Nephron progenitor cell (in vitro differentiated cells): ENCODE data around the gene NSUN3.

Source experiments
- DNase-seq: peaks from one replicate; pipeline ENCODE4 v3.0.0; 2021
- H3K27ac Mint-ChIP-seq: 2 replicates; pipeline ENCODE4 v1.8.0; 2021; ENCODE audit warnings: mild to moderate bottlenecking, moderate library complexity, mixed read lengths
- H3K27me3 Mint-ChIP-seq: 2 replicates; pipeline ENCODE4 v1.8.0; 2021; ENCODE audit warnings: mild to moderate bottlenecking, low read depth, mixed read lengths; ENCODE audit not compliant: poor library complexity
- H3K36me3 Mint-ChIP-seq: 2 replicates; pipeline ENCODE4 v1.8.0; 2021; ENCODE audit warnings: low read depth, mixed read lengths
- H3K4me1 Mint-ChIP-seq: 2 replicates; pipeline ENCODE4 v1.8.0; 2021; ENCODE audit warnings: mixed read lengths
- H3K4me3 Mint-ChIP-seq: 2 replicates; pipeline ENCODE4 v1.8.0; 2021; ENCODE audit warnings: mild to moderate bottlenecking, moderate library complexity, mixed read lengths
- H3K9me3 Mint-ChIP-seq: 2 replicates; pipeline ENCODE4 v1.8.0; 2021; ENCODE audit warnings: mild to moderate bottlenecking, moderate library complexity, mixed read lengths
- CTCF ChIP-seq: fragments of 200-600 bp; sonication (generic); IDR thresholded peaks from 2 replicates; pipeline ENCODE4 v1.5.0; 2021; ENCODE audit warnings: antibody characterized with exemption

NSUN3 gene

DNA sequence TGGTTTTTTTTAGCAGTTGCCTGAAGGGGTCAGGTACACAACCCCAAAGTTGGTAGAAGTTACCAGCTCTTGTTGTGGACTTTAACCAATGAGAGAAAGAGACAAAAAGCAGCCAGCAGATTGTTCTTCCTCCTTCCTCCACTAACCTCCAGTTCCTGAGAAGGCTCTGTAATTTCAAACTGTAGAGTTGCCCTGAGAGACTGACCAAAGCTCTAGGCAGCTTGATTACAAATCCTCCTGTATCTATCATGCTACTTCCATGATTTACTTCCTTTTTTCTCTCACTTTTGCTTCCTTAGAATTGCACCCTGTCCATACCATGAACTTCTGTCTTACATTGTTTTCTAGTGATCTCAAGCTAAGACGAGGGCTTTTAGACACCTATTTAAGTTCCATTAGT, 29.2 kb downstream of the NSUN3 start:
- Mint-ChIP-seq H3K9me3 (no peaks in the 10 kb centered on the region), H3K4me3 (no peak overlapping the region), H3K4me1 (no peaks in the 10 kb centered on the region), H3K36me3 (peaks cover 51% of the 10 kb centered on the region), H3K27me3 (no peaks in the 10 kb centered on the region), H3K27ac (no peak overlapping the region)
- no peak for DNase-seq
- no peak for TF ChIP-seq CTCF

DNA sequence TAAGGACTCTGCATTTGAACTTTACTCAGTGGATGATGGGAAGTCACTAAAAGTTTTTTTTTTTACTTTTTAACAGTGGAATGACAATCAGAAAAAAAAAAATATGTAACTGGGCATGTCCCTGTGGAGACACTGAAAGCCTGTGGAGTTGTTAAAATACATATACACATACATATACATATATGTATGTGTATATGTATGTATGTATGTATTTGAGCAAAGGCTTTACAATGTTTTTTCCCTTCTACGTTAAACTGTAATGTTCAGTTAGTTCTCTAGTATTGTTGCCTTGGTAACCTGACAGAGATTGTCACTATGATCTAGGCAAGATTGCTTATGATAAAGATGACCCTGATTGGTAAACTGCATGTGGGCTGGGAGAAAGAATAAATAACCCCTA, 30.3 kb downstream of the NSUN3 start:
- Mint-ChIP-seq H3K27me3 (no peaks in the 10 kb centered on the region), H3K4me1 (no peaks in the 10 kb centered on the region), H3K36me3 (peaks cover 53% of the 10 kb centered on the region), H3K27ac (no peak overlapping the region), H3K4me3 (no peak overlapping the region), H3K9me3 (no peaks in the 10 kb centered on the region)
- TF ChIP-seq CTCF, result no peak
- DNase-seq, result no peak

- Mint-ChIP-seq H3K27ac (no peak overlapping the region), H3K36me3 (peaks cover 50% of the 10 kb centered on the region), H3K4me1 (no peaks in the 10 kb centered on the region), H3K27me3 (no peaks in the 10 kb centered on the region), H3K4me3 (no peak overlapping the region), H3K9me3 (no peaks in the 10 kb centered on the region)
- DNase-seq, result no peak
- TF ChIP-seq CTCF, result no peak
Observed at GRCh38 chr3:94095111-94095510, 32.2 kb downstream of the NSUN3 start.

DNA sequence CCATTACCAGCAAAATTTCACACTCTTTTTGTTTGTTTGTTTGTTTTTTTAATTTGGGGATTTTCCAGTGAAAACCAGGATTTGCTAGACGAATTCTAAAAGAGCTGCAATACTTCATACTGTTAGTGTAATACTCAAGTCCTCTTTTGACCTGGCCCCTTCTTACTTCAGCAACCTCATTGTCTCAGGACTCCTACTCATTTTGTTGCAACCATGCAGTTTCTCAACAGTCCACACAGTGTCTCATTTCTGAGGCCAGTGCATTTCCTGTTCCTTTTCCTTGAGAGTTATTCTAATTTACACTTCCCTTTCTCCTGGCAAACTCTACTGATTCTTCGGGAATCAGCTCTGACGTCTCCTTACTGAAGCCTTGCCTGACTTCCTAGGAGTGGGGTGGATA, 35.6 kb downstream of the NSUN3 start:
- Mint-ChIP-seq H3K9me3 (no peaks in the 10 kb centered on the region), H3K4me1 (no peaks in the 10 kb centered on the region), H3K27ac (peak overlapping the region; percentile 31), H3K27me3 (no peaks in the 10 kb centered on the region), H3K4me3 (no peak overlapping the region), H3K36me3 (peaks cover 42% of the 10 kb centered on the region)
- TF ChIP-seq CTCF, result no peak
- no peak for DNase-seq

DNA sequence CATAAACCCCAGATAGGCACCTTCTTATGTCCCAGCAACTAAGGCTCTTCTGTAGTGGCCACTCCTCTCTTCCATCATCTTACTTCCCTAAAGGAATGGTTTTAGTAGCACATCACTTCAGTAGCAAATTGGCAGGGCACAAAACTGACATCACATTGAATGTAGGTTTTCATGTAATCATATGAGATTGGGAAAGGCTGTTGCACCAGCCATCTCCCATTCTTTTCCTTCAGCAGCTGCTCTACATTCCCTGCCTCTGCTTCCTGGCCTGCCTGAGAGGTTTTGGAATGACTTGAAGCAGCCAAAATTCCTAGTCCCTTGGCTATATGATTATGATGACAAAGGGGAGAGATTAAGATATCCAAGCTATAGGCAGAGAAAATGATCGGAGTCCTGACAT, 36.5 kb downstream of the NSUN3 start:
- Mint-ChIP-seq H3K27me3 (no peaks in the 10 kb centered on the region), H3K9me3 (no peaks in the 10 kb centered on the region), H3K27ac (no peak overlapping the region)

More for the DNA sequence above, 36.5 kb downstream of the NSUN3 start:
- Mint-ChIP-seq H3K4me3 (no peak overlapping the region), H3K36me3 (peaks cover 39% of the 10 kb centered on the region), H3K4me1 (no peaks in the 10 kb centered on the region)
- no peak for TF ChIP-seq CTCF
- no peak for DNase-seq
